HG03575 (cell line): ENCODE results near the gene DCAF15.
"Not testable (repeated sequence)": the region's sequence is repeated elsewhere in the genome, so short reads cannot be mapped to it uniquely, and the experiment has no call there.

ENCODE experiments used
- ATAC-seq: cut with Tn5 transposase; IDR thresholded peaks from one replicate; pipeline ENCODE4 v1.9.1; 2021; ENCODE audit not compliant: unreplicated experiment, insufficient number of reproducible peaks, low FRiP score; ENCODE audit errors: extremely low read depth

Gene DCAF15

DNA sequence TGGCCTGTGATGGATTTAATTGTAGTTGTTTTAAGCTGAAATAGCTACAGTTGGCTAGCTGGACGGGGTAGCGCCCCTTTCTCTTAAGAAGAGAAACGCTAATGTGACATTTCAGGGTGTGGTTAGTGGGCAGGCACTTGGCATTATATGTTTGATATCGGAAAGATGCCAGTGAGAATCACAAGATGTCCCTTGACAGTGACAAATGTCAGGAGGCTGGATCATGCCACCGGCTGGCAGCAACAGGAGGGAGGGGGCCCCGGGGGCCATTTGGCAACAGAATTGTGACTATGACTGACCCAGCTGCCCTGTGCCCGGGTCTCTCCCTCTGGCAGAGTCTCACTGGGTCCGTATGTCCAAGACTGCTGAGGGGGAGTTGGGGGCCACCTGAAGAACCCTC lies 4.7 kb downstream of the DCAF15 start:
- ATAC-seq = no peak

DNA sequence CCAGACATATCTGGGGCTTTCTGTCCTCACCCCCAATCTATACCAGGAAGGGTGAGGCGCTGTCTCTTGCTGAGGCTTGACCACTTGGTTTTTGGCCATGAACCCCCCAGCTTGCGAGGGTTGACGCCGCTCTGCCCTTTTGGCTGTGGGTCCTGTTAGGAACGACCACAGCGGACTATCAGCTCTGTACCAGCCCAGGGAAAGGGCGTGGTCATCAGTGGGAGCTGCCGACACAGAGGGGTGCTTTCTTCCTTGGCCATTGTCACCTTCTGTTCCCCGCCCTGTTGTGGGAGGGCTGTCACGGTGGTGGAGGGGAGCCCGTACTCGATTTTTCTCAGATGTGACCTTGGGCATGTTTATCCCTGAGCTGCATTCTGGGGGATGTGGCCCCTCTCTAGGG lies 5.7 kb downstream of the DCAF15 start:
- no peak for ATAC-seq

DNA sequence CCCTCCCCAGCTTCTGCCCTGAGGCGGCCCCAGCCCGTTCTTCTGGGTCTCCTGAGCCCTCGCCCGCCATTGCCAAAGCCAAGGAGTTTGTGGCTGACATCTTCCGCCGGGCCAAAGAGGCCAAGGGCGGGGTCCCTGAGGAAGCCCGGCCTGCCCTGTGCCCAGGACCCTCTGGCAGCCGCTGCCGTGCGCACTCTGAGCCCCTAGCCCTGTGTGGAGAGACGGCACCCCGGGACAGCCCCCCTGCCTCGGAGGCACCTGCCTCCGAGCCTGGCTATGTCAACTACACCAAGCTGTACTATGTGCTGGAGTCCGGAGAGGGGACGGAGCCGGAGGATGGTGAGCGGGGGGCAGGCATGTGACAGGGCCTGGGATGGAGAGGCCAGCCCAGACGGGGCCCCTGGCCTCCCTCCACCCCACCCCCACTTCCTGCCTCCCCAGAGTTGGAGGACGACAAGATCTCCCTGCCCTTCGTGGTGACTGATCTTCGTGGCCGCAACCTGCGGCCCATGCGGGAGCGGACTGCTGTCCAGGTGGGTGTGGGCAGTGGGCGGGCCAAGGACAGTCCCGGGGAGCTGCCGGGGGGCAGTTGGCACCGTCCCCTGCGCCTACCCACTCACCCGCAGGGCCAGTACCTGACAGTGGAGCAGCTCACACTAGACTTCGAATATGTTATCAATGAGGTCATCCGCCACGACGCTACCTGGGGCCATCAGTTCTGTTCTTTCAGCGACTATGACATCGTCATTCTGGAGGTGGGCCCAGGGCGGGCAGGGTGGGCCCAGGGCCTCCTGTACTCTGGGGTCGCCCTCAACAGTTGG lies 7.0 kb downstream of the DCAF15 start:
- no peak for ATAC-seq

GRCh38 chr19:13959962-13960862 lies 7.9 kb downstream of the DCAF15 start:
- ATAC-seq = no peak

DNA sequence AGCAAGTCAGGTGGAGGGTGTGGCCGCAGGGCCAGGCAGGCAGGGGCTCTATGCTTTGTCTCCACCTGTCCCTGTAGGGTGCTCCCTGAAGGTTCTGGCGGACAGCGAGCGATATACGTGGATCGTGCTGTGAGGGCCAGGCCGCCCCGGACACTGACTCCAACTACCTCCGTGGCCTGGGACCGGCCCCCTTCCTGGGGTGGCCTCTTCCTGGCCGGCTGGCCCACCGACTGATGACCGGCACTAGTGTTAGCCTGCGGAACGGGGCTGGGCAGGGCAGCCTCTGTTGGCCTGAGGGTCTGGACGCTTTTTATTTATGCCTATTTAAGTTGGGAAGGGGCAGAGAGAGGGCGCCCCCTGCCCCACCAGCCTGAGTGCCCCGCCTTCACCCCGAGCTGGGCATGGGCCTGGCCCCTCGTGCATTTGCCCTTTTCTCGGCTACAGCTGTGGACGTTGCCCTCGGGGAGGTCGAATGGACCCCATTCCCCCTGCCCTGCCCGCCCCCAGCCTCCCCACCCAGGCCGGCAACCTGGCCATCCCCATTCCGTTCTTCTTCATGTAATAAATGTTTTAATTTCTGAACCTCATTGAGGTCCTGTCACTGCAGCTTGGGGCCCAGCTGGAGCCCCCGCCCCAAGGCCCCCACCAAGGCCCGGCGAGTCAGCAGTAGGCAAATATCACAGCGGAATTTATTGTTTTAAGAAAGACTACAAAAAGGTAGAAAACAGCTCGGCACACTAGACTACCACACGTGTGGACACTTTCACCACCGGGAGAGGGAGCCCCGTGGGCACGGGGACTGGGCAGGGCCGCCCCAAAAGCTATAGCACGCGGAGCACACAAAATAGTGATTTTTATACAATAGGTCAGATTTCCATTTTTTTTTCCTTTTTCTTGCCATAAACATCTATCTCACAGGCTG lies 8.8 kb downstream of the DCAF15 start:
- ATAC-seq = no peak

DNA sequence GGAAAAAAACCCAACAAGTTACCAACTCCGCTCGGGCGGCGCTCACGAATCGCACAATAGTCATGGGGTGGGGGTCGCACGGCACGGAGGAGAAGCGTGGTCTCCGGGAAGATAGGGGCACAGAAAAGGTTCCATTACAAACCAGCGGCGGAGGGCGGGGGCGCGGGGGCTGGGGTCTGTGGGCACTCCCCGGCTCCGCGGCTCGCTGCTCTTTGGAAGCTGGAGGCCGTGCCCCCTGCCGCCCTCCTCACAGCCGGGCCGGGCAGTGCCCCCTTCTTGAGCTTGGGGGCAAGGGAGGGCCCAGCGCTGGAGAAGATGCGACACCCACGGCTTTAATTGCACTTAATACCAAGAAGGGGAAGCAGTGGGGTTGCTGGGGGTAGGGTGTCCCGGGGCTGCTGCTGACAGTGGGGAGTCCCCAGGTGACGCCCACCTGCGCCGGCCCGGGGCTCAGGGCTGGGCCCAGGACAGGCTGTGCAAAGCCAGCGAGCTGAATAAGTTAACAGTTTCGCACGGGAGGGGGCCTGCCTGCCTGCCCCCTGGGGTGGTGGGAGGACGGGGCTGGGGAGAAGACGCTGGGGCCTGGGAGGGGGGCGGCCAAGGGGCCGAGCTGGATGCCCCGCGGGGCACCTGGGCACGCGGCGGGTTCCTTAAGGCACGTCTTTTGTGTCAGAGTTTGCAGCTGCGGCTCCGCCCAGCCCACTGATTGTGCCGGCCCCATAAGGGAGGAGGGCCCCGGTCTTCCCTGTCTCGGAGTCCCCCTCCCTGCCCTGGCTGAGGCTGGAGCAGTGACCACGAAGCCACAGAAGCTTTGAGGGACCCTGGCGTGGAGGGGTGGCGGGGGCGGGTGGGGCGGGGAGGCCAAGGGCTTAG lies 9.8 kb downstream of the DCAF15 start:
- no peak for ATAC-seq

GRCh38 chr19:13962699-13963602 lies 10.6 kb downstream of the DCAF15 start:
- no peak for ATAC-seq

- ATAC-seq = no peak
Observed at GRCh38 chr19:13963603-13964105, 11.3 kb downstream of the DCAF15 start.

GRCh38 chr19:13964776-13965175 lies 12.5 kb downstream of the DCAF15 start:
- ATAC-seq = no peak

- no peak for ATAC-seq
Observed at GRCh38 chr19:13965377-13965896, 13.1 kb downstream of the DCAF15 start.

DNA sequence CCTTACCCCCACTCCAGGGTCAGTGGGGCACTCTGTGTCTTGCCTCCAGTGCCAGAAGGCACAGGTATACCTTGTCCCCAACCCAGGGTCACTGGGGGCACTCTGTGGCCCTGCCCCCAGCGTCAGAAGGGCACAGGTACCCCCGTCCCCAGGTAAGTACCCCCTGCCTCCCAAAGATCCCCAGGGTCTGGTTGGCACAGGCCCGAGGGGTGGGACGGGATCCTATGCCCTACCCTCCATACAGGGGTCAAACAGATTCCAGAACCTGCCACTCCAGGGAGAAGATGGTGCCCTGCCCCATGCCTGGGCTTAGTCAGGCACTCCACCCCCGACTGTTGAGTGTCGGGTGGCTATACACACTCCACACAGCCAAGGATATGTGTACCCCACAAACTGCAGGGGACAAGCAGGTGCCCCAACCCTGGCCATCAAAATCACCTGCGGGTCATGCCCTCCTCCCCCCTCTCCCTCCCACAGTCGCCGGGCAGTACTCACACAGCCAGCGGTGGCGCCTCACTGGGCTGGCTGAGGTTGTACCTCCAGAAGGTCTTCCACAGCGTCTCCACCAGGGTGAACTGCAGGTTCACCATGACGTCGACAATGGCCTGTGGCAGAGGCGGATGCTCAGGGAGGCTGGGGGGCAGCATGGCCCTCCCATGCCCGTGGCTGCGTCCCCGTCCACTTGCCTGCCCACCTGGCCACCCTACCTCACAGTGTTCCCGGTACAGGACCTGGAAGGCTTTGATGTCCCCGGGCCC lies 13.8 kb downstream of the DCAF15 start:
- no peak for ATAC-seq

DNA sequence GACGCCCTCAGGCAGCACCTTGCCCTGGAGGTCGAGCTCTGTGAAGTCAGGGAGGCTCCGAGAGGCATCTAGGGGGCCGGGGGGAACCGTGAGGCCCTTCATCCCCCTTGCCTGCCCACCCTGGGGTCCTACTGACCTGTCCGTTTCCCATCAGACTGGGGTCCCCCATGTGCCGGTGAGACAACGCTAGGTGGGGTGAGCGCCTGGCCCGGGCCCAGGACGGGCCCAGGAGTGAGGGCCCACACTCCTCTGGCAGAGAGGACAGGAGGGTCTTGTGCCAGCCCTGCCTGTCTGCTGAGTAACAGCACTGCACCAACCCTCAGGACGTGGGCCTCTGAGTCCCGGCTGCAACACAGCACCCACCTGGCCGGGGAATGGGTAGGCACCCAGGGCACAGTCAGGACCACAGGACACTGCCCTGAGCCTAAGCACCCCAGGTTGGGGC lies 14.4 kb downstream of the DCAF15 start:
- no peak for ATAC-seq

DNA sequence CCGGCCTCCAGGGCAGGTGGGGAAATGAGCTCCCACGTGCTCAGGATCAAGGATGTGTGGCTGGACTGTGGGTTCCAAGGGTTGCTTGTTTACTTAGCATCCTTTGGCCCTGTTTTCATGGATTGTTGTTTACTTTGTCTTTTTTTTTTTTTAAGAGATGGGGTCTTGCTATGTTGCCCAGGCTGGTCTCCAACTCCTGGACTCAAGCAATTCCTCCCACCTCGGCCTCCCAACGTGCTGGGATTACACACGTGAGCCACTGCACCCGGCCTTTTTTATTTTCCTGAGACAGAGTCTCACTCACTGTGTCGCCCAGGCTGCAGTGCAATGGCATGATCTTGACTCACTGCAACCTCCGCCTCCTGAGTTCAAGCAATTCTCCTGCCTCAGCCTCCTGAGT lies 14.9 kb downstream of the DCAF15 start:
- not testable (repeated sequence) for ATAC-seq

DNA sequence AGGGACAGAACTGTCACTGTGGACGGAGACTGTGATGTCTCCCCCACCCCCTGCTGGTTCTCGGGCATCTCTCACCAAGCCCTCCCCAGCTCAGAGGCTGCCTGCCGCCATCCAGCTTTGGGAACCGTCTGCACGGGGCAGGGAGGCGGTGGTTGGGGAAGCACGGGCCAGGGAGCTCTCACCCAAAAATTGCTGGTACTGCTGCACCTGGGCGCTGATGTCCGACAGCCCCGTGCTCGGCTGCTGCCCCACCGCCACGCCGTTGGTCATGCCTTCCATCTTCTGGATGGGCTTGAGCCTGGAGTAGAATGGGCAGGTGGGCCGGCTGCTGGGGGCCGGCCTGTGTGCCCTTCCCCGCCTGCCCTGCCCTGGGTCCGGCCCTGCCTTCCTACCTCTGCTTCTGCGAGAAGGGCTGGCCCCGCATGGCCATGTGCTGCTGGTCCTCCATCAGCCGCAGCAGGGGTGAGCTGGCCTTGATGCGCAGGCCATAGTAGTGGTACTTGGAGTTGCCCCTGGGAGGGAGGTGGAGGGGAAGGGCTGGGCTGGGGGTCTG lies 16.1 kb downstream of the DCAF15 start:
- ATAC-seq = no peak

- ATAC-seq = no peak
Observed at GRCh38 chr19:13968999-13969398, 16.7 kb downstream of the DCAF15 start.

- no peak for ATAC-seq
Observed at GRCh38 chr19:13969897-13970296, 17.6 kb downstream of the DCAF15 start.
